MM.1S (cell line): ENCODE data around the gene SSBP2.

ENCODE experiments used
- DNase-seq: peaks from one replicate; pipeline ENCODE4 v3.0.0-alpha.2; 2015
- H2AFZ ChIP-seq: fragments of 300-600 bp; sonication (generic); 2 replicates; pipeline ENCODE4 v1.6.0; 2016; ENCODE audit warnings: antibody characterized with exemption, low read length
- H3F3A ChIP-seq: fragments of 300-600 bp; sonication (generic); 2 replicates; pipeline ENCODE4 v1.6.1; 2016; ENCODE audit warnings: mild to moderate bottlenecking, antibody characterized with exemption, low read length, moderate library complexity, mixed read lengths; ENCODE audit not compliant: insufficient read depth
- H3K27ac ChIP-seq: fragments of 300-600 bp; sonication (generic); 2 replicates; pipeline ENCODE4 v1.5.1; 2016; ENCODE audit warnings: mild to moderate bottlenecking, low read length
- H3K27me3 ChIP-seq: fragments of 300-600 bp; sonication (generic); replicated peaks from 2 replicates; pipeline ENCODE4 v1.6.0; 2016; ENCODE audit warnings: low read length; ENCODE audit not compliant: insufficient read depth
- H3K36me3 ChIP-seq: fragments of 300-600 bp; sonication (generic); replicated peaks from 2 replicates; pipeline ENCODE4 v1.6.1; 2016; ENCODE audit warnings: mild to moderate bottlenecking, low read length, mixed read lengths; ENCODE audit not compliant: insufficient read depth
- H3K4me1 ChIP-seq: fragments of 300-600 bp; sonication (generic); 2 replicates; pipeline ENCODE4 v1.6.1; 2016; ENCODE audit warnings: low read length, mixed read lengths
- H3K4me2 ChIP-seq: fragments of 300-600 bp; sonication (generic); 2 replicates; pipeline ENCODE4 v1.6.0; 2016; ENCODE audit warnings: low read depth, low read length
- H3K4me3 ChIP-seq: fragments of 300-600 bp; sonication (generic); 2 replicates; pipeline ENCODE4 v1.5.1; 2016; ENCODE audit warnings: low read length, mixed read lengths
- H3K79me2 ChIP-seq: fragments of 300-600 bp; sonication (generic); 2 replicates; pipeline ENCODE4 v1.6.1; 2016; ENCODE audit warnings: mixed run types, low read length, mixed read lengths
- H3K9ac ChIP-seq: fragments of 300-600 bp; sonication (generic); 2 replicates; pipeline ENCODE4 v1.6.1; 2016; ENCODE audit warnings: low read length, mixed read lengths
- H3K9me2 ChIP-seq: fragments of 300-600 bp; sonication (generic); replicated peaks from 2 replicates; pipeline ENCODE4 v1.6.1; 2016; ENCODE audit warnings: mild to moderate bottlenecking, low read length, mixed read lengths; ENCODE audit not compliant: insufficient read depth
- H3K9me3 ChIP-seq: fragments of 300-600 bp; sonication (generic); replicated peaks from 2 replicates; pipeline ENCODE4 v1.6.1; 2016; ENCODE audit warnings: mild to moderate bottlenecking, low read length, mixed read lengths; ENCODE audit not compliant: insufficient read depth
- H4K20me1 ChIP-seq: fragments of 300-600 bp; sonication (generic); 2 replicates; pipeline ENCODE4 v1.6.1; 2016; ENCODE audit warnings: mild to moderate bottlenecking, low read length, moderate library complexity, mixed read lengths; ENCODE audit not compliant: insufficient read depth
- CTCF ChIP-seq: fragments of 300-600 bp; sonication (generic); IDR thresholded peaks from 2 replicates; pipeline ENCODE4 v1.5.1; 2016; ENCODE audit warnings: antibody characterized with exemption, low read length, mixed read lengths
- EZH2 ChIP-seq: fragments of 300-600 bp; sonication (generic); optimal IDR thresholded peaks from 2 replicates; pipeline ENCODE3; 2017; ENCODE audit warnings: low read depth, mild to moderate bottlenecking, antibody characterized with exemption, low read length, mixed read lengths
- EZH2phosphoT487 ChIP-seq: fragments of 300-600 bp; sonication (generic); IDR thresholded peaks from 2 replicates; pipeline ENCODE4 v1.6.1; 2018; ENCODE audit warnings: antibody characterized with exemption, low read length

The SSBP2 gene

GRCh38 chr5:81750308-81751008 is 439 bp downstream of the SSBP2 start:
- H3K4me1 ChIP-seq: peaks cover 26% of the 10 kb centered on the region

GRCh38 chr5:81749561-81750307 is 1.2 kb downstream of the SSBP2 start:
- no peak; the same call in 1 of the 2 replicates for TF ChIP-seq CTCF
- no peak for TF ChIP-seq EZH2
- no peak for TF ChIP-seq EZH2phosphoT487
- DNase-seq: peak; percentile 71
- Histone ChIP-seq H3K36me3 (no peaks in the 10 kb centered on the region), H3K79me2 (peaks cover 57% of the 10 kb centered on the region), H3K27me3 (no peaks in the 10 kb centered on the region), H3K27ac (peak overlapping the region; percentile 68), H2AFZ (no peak overlapping the region; the same call in 1 of the 2 replicates), H3K4me2 (peak overlapping the region; percentile 83), H3K4me1 (peaks cover 26% of the 10 kb centered on the region), H3K4me3 (peak overlapping the region; percentile 62), H3K9me2 (no peaks in the 10 kb centered on the region), H3F3A (peaks cover 9% of the 10 kb centered on the region), H4K20me1 (peaks cover 13% of the 10 kb centered on the region), H3K9me3 (no peaks in the 10 kb centered on the region), H3K9ac (peak overlapping the region; percentile 68)

More at GRCh38 chr5:81750308-81751008, 439 bp downstream of the SSBP2 start:
- Histone ChIP-seq H3K9me3 (no peaks in the 10 kb centered on the region), H3K36me3 (no peaks in the 10 kb centered on the region), H3F3A (peaks cover 9% of the 10 kb centered on the region), H3K4me2 (peak overlapping the region; percentile 17; the same call in 1 of the 2 replicates), H3K27ac (peak overlapping the region; percentile 81; the same call in 1 of the 2 replicates), H3K9ac (peak overlapping the region; percentile 82), H4K20me1 (peaks cover 13% of the 10 kb centered on the region), H2AFZ (peak overlapping the region; percentile 32; the same call in 1 of the 2 replicates), H3K9me2 (no peaks in the 10 kb centered on the region), H3K27me3 (no peaks in the 10 kb centered on the region), H3K79me2 (peaks cover 49% of the 10 kb centered on the region), H3K4me3 (peak overlapping the region; percentile 69)
- TF ChIP-seq EZH2phosphoT487 (no peak), EZH2 (no peak), CTCF (no peak)
- DNase-seq: peak; percentile 31

- H2AFZ ChIP-seq: no peak overlapping the region; the same call in 1 of the 2 replicates
- H3F3A ChIP-seq: peaks cover 9% of the 10 kb centered on the region
- no peaks in the 10 kb centered on the region for H3K36me3 ChIP-seq
- TF ChIP-seq EZH2 (no peak), CTCF (no peak), EZH2phosphoT487 (no peak)
- H3K9ac ChIP-seq: peak overlapping the region; percentile 68
- peaks cover 62% of the 10 kb centered on the region for H3K79me2 ChIP-seq
- no peaks in the 10 kb centered on the region for H3K27me3 ChIP-seq
- peak; percentile 47 for DNase-seq
- no peaks in the 10 kb centered on the region for H3K9me2 ChIP-seq
- no peaks in the 10 kb centered on the region for H3K9me3 ChIP-seq
- peaks cover 26% of the 10 kb centered on the region for H3K4me1 ChIP-seq
- peaks cover 13% of the 10 kb centered on the region for H4K20me1 ChIP-seq
- H3K27ac ChIP-seq: peak overlapping the region; percentile 68
- H3K4me3 ChIP-seq: peak overlapping the region; percentile 62
- peak overlapping the region; percentile 83 for H3K4me2 ChIP-seq
Measured at GRCh38 chr5:81749192-81749560, 1.7 kb downstream of the SSBP2 start.
